HepG2 (cell line): ENCODE data around the gene MAN2A1.

Experiments used
- HHEX ChIP-seq: IDR thresholded peaks from 2 replicates; pipeline ENCODE4 v1.6.1; 2016; ENCODE audit warnings: control low read depth
- NAIF1 ChIP-seq: sonication (generic); formaldehyde crosslinking; IDR thresholded peaks from 2 replicates; pipeline ENCODE4 v1.5.0; 2020; ENCODE audit warnings: mild to moderate bottlenecking, missing genetic modification reagents, borderline replicate concordance

- TF ChIP-seq NAIF1 (no peak), HHEX (no peak)
These were observed 169.8 kb downstream of the MAN2A1 start for GRCh38 chr5:109859537-109859936.
